Neural cell (in vitro differentiated cells): Measurements from ENCODE around the gene CARMIL1.

ENCODE experiments used
- CTCF ChIP-seq: fragments of 450-650 bp; IDR thresholded peaks from 2 replicates; pipeline ENCODE4 v1.5.1; 2014; ENCODE audit warnings: antibody characterized with exemption, mild to moderate bottlenecking, moderate library complexity; ENCODE audit not compliant: poor library complexity, severe bottlenecking
- EZH2 ChIP-seq: fragments of 200-600, 300-800 bp; shearing (Covaris generic), sonication (generic); IDR thresholded peaks from 2 replicates; pipeline ENCODE4 v1.6.1; 2014; ENCODE audit warnings: antibody characterized with exemption, low read length, borderline replicate concordance, mild to moderate bottlenecking; ENCODE audit not compliant: insufficient read depth, poor library complexity, severe bottlenecking

GRCh38 chr6:25560865-25561264, 281.7 kb downstream of the CARMIL1 start:
- TF ChIP-seq CTCF (no peak), EZH2 (no peak)
